Central memory CD8-positive, alpha-beta T cell (primary cell): Measurements from ENCODE around the gene TSPAN1.

Source experiments
- ATAC-seq: fragments of 150-1000 bp; cut with Tn5 transposase; replicated peaks from 2 replicates; pipeline ENCODE4 v1.10.0; 2022; ENCODE audit warnings: mild to moderate bottlenecking, moderate FRiP score, moderate number of reproducible peaks; ENCODE audit not compliant: poor library complexity, severe bottlenecking; ENCODE audit errors: extremely low read depth
- DNase-seq, 2 donors: peaks; one replicate each; pipeline ENCODE4 v3.0.0; 2021; ENCODE audit warnings: low spot score in 2 of 2
- H3K27ac Mint-ChIP-seq: one replicate; pipeline ENCODE4 v1.8.0; 2022; ENCODE audit warnings: low read depth, mild to moderate bottlenecking, moderate library complexity, mixed read lengths
- H3K27me3 Mint-ChIP-seq: one replicate; pipeline ENCODE4 v1.8.0; 2022; ENCODE audit warnings: mixed read lengths
- H3K36me3 Mint-ChIP-seq: one replicate; pipeline ENCODE4 v1.8.0; 2022; ENCODE audit warnings: mild to moderate bottlenecking, moderate library complexity, mixed read lengths; ENCODE audit not compliant: insufficient read depth
- H3K4me1 Mint-ChIP-seq: one replicate; pipeline ENCODE4 v1.8.0; 2022; ENCODE audit warnings: mixed read lengths
- H3K4me3 Mint-ChIP-seq: one replicate; pipeline ENCODE4 v1.8.0; 2022; ENCODE audit warnings: mild to moderate bottlenecking, moderate library complexity, mixed read lengths
- H3K9me3 Mint-ChIP-seq: one replicate; pipeline ENCODE4 v1.8.0; 2022; ENCODE audit warnings: mixed read lengths

TSPAN1 gene

GRCh38 chr1:46137916-46138315, 37.0 kb upstream of the TSPAN1 start:
- H3K4me3 Mint-ChIP-seq, result no peak overlapping the region
- H3K27ac Mint-ChIP-seq, result no peak overlapping the region
- no peaks in the 10 kb centered on the region for H3K9me3 Mint-ChIP-seq
- no peak for ATAC-seq
- DNase-seq, result no peak
- H3K36me3 Mint-ChIP-seq, result peaks cover 2% of the 10 kb centered on the region
- peaks cover 11% of the 10 kb centered on the region for H3K4me1 Mint-ChIP-seq
- peaks cover 18% of the 10 kb centered on the region for H3K27me3 Mint-ChIP-seq

GRCh38 chr1:46148318-46148717, 26.6 kb upstream of the TSPAN1 start:
- peaks cover 4% of the 10 kb centered on the region for H3K36me3 Mint-ChIP-seq
- no peaks in the 10 kb centered on the region for H3K27me3 Mint-ChIP-seq
- H3K4me3 Mint-ChIP-seq, result no peak overlapping the region
- ATAC-seq (no peak), DNase-seq (no peak)
- no peaks in the 10 kb centered on the region for H3K4me1 Mint-ChIP-seq
- H3K9me3 Mint-ChIP-seq, result no peaks in the 10 kb centered on the region
- no peak overlapping the region for H3K27ac Mint-ChIP-seq

DNA sequence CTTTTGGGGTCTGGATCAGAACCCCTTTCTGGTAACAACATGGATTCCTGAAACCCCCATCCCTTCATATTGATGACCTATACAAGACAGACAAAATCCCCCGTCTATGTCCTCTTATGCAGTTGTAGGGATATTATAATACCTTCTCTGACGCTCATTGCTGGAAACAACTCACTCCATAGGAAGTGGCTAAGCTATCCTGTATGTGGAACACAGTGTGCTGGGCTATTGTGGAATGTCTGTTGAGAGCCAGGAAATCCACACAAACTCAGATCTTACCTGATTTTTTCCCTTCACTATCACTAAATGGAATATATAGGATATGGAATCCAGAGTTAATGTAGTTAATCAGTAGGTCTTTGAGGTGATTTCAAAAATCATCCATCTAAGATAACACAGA, 24.8 kb upstream of the TSPAN1 start:
- Mint-ChIP-seq H3K4me1 (no peaks in the 10 kb centered on the region), H3K27me3 (no peaks in the 10 kb centered on the region), H3K9me3 (no peaks in the 10 kb centered on the region), H3K4me3 (no peak overlapping the region), H3K27ac (no peak overlapping the region), H3K36me3 (peaks cover 4% of the 10 kb centered on the region)
- ATAC-seq (no peak), DNase-seq (no peak)

GRCh38 chr1:46152016-46152415, 22.9 kb upstream of the TSPAN1 start:
- no peak overlapping the region for H3K4me3 Mint-ChIP-seq
- no peak overlapping the region for H3K27ac Mint-ChIP-seq
- H3K9me3 Mint-ChIP-seq, result no peaks in the 10 kb centered on the region
- H3K36me3 Mint-ChIP-seq, result peaks cover 4% of the 10 kb centered on the region
- DNase-seq (no peak), ATAC-seq (no peak)
- H3K4me1 Mint-ChIP-seq, result no peaks in the 10 kb centered on the region
- no peaks in the 10 kb centered on the region for H3K27me3 Mint-ChIP-seq

GRCh38 chr1:46153228-46153627, 21.7 kb upstream of the TSPAN1 start:
- Mint-ChIP-seq H3K9me3 (no peaks in the 10 kb centered on the region), H3K27ac (no peak overlapping the region), H3K4me3 (no peak overlapping the region), H3K4me1 (no peaks in the 10 kb centered on the region), H3K27me3 (no peaks in the 10 kb centered on the region), H3K36me3 (peaks cover 4% of the 10 kb centered on the region)
- no peak for ATAC-seq
- no peak for DNase-seq

DNA sequence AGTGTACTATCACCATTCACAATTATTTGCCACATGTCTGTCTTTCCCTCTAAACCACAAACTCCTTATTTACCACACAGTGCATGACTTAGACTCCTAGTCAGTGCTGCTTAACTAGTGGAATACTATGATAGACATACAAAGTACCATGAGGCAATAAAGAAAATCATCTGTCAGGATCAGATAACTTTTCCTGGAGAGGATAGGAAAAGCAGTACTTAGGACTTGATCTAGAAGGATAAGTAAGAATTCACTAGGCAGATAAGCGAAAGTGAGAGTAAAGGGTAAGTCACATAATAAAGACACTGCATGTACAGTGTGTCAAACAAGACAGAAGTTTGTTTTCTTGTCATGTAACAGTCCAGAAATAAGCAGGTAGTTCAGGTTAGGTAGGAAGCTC, 21.2 kb upstream of the TSPAN1 start:
- no peak overlapping the region for H3K27ac Mint-ChIP-seq
- H3K4me3 Mint-ChIP-seq, result no peak overlapping the region
- DNase-seq (no peak), ATAC-seq (no peak)
- peaks cover 4% of the 10 kb centered on the region for H3K36me3 Mint-ChIP-seq
- H3K4me1 Mint-ChIP-seq, result no peaks in the 10 kb centered on the region
- no peaks in the 10 kb centered on the region for H3K9me3 Mint-ChIP-seq
- no peaks in the 10 kb centered on the region for H3K27me3 Mint-ChIP-seq

DNA sequence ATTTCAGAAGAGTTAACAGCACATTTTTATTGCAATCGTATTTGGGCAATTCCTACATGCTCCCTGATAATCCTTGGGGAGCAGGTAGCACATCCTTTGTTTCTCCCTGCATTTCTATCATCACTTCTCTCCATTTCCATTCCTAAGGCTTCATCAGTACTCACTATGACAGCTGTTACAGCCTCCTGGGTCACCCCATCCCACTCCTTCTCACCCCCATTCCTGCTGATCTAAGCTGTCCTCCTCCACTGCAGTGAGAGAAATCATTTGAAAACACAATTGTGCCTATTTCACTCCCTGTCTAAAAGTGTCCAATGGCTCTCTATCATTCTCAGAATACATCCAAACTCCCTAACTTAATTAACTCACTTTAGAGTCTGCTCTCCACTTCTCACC, 17.0 kb upstream of the TSPAN1 start:
- Mint-ChIP-seq H3K27me3 (no peaks in the 10 kb centered on the region), H3K9me3 (no peaks in the 10 kb centered on the region), H3K4me3 (no peak overlapping the region), H3K4me1 (no peaks in the 10 kb centered on the region), H3K27ac (no peak overlapping the region), H3K36me3 (no peaks in the 10 kb centered on the region)
- DNase-seq, result no peak
- no peak for ATAC-seq

DNA sequence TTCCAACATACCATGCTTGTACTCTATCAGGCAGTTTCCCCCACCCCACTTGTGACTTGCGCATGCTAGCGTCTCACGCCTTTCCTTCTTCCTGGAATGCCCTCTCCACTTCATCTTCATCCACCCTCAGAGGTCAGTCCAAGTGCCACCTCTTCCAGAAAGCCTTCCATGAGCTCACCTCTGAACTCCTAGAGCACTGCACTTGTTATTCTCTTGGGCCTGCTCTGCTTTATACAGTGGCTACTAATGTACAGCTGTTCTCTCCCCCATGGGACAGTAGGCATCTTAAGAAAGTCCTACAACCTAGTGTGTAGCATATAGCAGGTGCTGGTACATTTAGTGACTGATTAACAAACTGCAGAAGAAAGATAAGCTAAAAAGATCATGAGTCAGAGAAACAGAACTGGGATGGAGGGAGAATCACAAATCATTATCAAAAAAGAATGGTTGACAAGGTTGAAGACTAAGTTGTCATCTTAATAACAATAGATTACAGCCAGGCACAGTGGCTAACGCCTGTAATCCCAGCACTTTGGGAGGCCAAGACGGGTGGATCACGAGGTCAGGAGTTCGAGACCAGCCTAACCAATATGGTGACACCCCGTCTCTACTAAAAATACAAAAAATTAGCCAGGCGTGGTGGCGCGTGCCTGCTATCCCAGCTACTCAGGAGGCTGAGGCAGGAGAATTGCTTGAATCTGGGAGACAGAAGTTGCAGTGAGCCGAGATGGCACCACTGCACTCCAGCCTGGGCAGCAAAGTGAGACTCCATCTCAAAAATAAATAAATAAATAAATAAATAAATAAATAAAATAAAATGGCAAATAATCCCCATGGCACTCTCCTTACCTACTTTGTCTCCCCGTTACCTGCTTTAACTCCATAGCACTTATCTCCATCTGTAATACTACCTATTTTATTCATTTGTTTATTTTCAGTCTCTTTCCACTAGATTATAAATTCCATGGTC, 16.3 kb upstream of the TSPAN1 start:
- Mint-ChIP-seq H3K9me3 (no peaks in the 10 kb centered on the region), H3K27me3 (no peaks in the 10 kb centered on the region), H3K27ac (no peak overlapping the region), H3K4me1 (no peaks in the 10 kb centered on the region), H3K36me3 (no peaks in the 10 kb centered on the region), H3K4me3 (no peak overlapping the region)
- ATAC-seq (no peak), DNase-seq (no peak)

GRCh38 chr1:46159516-46159915, 15.4 kb upstream of the TSPAN1 start:
- H3K36me3 Mint-ChIP-seq, result no peaks in the 10 kb centered on the region
- no peaks in the 10 kb centered on the region for H3K9me3 Mint-ChIP-seq
- no peaks in the 10 kb centered on the region for H3K4me1 Mint-ChIP-seq
- H3K27ac Mint-ChIP-seq, result no peak overlapping the region
- ATAC-seq (no peak), DNase-seq (no peak)
- no peak overlapping the region for H3K4me3 Mint-ChIP-seq
- H3K27me3 Mint-ChIP-seq, result no peaks in the 10 kb centered on the region

DNA sequence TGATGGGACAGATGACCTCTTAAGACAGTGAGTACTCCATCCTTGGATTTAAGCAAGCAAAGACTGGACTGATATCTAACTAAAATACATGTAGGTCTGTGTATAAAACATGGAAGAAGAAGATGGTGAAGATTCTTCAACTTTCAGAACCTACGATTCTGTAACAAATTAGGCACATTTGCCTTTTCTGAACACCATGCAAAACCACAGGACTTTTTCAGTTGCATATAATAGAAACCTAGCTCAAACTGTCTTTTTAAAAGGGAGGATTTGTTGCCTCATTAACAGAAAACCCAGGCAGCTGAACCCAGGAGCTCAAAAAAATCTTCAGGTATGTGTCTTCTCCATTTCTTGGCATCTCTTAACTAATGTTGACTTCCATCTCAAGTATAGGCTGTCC, 14.7 kb upstream of the TSPAN1 start:
- H3K4me3 Mint-ChIP-seq, result no peak overlapping the region
- no peak for ATAC-seq
- no peak overlapping the region for H3K27ac Mint-ChIP-seq
- H3K36me3 Mint-ChIP-seq, result no peaks in the 10 kb centered on the region
- H3K27me3 Mint-ChIP-seq, result no peaks in the 10 kb centered on the region
- no peak for DNase-seq
- no peaks in the 10 kb centered on the region for H3K9me3 Mint-ChIP-seq
- no peaks in the 10 kb centered on the region for H3K4me1 Mint-ChIP-seq

DNA sequence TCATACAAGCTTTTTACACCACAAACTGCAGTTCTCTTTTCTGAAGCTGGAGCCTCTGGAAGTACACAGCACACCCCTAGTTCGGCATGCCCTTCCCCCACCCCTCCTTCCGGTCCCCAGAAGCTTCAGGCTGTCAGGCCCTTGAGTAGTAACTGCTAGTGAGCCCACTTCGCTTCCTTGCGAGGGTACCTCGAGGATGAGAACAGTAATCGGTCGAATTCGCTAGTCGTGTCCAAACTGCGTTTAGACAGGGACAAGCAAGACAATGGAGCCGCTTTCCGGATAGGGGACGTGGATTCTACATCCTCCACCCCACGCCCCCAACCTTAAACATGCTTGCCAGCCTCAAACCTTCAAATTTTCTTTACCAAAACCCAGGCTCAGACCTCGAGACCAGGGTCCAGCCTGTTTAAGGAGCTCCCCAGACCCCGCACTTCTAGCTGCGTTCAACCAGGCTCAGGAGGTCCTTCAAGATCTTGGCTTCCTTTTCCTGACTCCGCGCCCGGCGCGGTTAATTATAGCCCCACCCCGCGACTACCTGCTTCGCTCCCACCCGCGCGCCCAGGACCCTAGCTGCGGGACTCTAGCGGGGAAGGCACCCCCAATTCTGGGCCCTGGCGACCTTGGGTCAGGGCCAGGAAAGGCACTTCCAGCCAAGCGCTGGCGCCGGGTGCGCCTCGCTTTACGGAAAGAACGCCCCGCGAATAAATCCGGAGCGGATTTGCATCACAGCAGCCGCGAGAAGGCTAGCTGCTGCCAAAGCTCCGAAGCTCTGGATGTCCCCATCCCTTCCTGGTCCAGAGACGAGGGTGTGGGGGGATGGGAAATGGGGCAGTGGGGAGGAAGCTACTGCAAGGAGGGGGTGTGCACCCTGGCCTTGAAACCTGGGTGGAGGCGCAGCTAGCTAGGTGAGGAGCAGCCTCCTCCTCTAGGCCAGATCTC, 8.1 kb upstream of the TSPAN1 start:
- DNase-seq (no peak), ATAC-seq (peak; percentile 56)
- H3K27ac Mint-ChIP-seq, result peak overlapping the region; percentile 93
- peaks cover 24% of the 10 kb centered on the region for H3K27me3 Mint-ChIP-seq
- no peaks in the 10 kb centered on the region for H3K9me3 Mint-ChIP-seq
- H3K4me1 Mint-ChIP-seq, result peaks cover 16% of the 10 kb centered on the region
- H3K4me3 Mint-ChIP-seq, result peak overlapping the region; percentile 83
- peaks cover 2% of the 10 kb centered on the region for H3K36me3 Mint-ChIP-seq

GRCh38 chr1:46168477-46168876, 6.4 kb upstream of the TSPAN1 start:
- H3K27me3 Mint-ChIP-seq, result peaks cover 31% of the 10 kb centered on the region
- DNase-seq (no peak), ATAC-seq (no peak)
- H3K36me3 Mint-ChIP-seq, result peaks cover 2% of the 10 kb centered on the region
- no peak overlapping the region for H3K4me3 Mint-ChIP-seq
- no peak overlapping the region for H3K27ac Mint-ChIP-seq
- H3K4me1 Mint-ChIP-seq, result peaks cover 16% of the 10 kb centered on the region
- no peaks in the 10 kb centered on the region for H3K9me3 Mint-ChIP-seq
